GM23338 (cell line): ENCODE data around the gene TXLNG. TPM values are rescaled to one million over a fixed set of nuclear protein-coding genes. Genes with fewer than 3 reads are reported as not detected.
A peak's percentile ranks its signal among the peaks of the same experiment; 100 is the strongest.

Experiments
- ATAC-seq: fragments of 200-7000 bp; cut with Tn5 transposase; 3 replicates; pipeline ENCODE4 v1.9.1; 2020
- DNase-seq: peaks from one replicate; pipeline ENCODE4 v3.0.0-alpha.2; 2015; ENCODE audit warnings: low spot score
- H2AFZ ChIP-seq: fragments of 200-600 bp; sonication (generic); 2 replicates; pipeline ENCODE4 v1.8.0; 2016; ENCODE audit warnings: antibody characterized with exemption, mild to moderate bottlenecking, moderate library complexity
- H3F3A ChIP-seq: fragments of 200-600 bp; sonication (generic); replicated peaks from 2 replicates; pipeline ENCODE4 v1.8.0; 2017; ENCODE audit warnings: antibody characterized with exemption, mixed run types, low read depth
- H3K27ac ChIP-seq: fragments of 200-600 bp; sonication (generic); 2 replicates; pipeline ENCODE4 v1.6.1; 2016; ENCODE audit warnings: low read depth
- H3K27me3 ChIP-seq: fragments of 200-600 bp; sonication (generic); 2 replicates; pipeline ENCODE4 v1.8.0; 2016; ENCODE audit warnings: mild to moderate bottlenecking, mixed run types, moderate library complexity; ENCODE audit not compliant: insufficient read depth
- H3K36me3 ChIP-seq: fragments of 200-600 bp; sonication (generic); 2 replicates; pipeline ENCODE4 v1.8.0; 2016; ENCODE audit warnings: mild to moderate bottlenecking; ENCODE audit not compliant: insufficient read depth
- H3K4me1 ChIP-seq: fragments of 200-600 bp; sonication (generic); 2 replicates; pipeline ENCODE4 v1.8.0; 2016; ENCODE audit warnings: mild to moderate bottlenecking, moderate library complexity; ENCODE audit not compliant: insufficient read depth
- H3K4me2 ChIP-seq: fragments of 200-600 bp; sonication (generic); 2 replicates; pipeline ENCODE4 v1.7.1; 2017; ENCODE audit warnings: mixed run types
- H3K4me3 ChIP-seq: fragments of 200-600 bp; sonication (generic); 2 replicates; pipeline ENCODE4 v1.6.1; 2016; ENCODE audit warnings: mixed run types
- H3K79me2 ChIP-seq: fragments of 200-600 bp; sonication (generic); replicated peaks from 2 replicates; pipeline ENCODE4 v1.8.0; 2017; ENCODE audit warnings: mild to moderate bottlenecking; ENCODE audit not compliant: insufficient read depth
- H3K9me2 ChIP-seq: fragments of 200-600 bp; sonication (generic); 2 replicates; pipeline ENCODE4 v1.8.0; 2017; ENCODE audit not compliant: insufficient read depth
- H4K20me1 ChIP-seq: fragments of 200-600 bp; sonication (generic); replicated peaks from 2 replicates; pipeline ENCODE4 v1.8.0; 2017; ENCODE audit warnings: mild to moderate bottlenecking; ENCODE audit not compliant: insufficient read depth
- H3K27ac Mint-ChIP-seq: 2 replicates; pipeline ENCODE4 v1.8.0; 2020; ENCODE audit warnings: inconsistent platforms, mild to moderate bottlenecking, moderate library complexity, mixed read lengths
- H3K27me3 Mint-ChIP-seq: 3 replicates; pipeline ENCODE4 v1.8.0; 2022; ENCODE audit warnings: low read depth, mild to moderate bottlenecking, moderate library complexity, mixed read lengths, inconsistent platforms; ENCODE audit not compliant: insufficient read depth, poor library complexity
- H3K36me3 Mint-ChIP-seq: 3 replicates; pipeline ENCODE4 v1.8.0; 2021; ENCODE audit warnings: low read depth, mild to moderate bottlenecking, inconsistent platforms, moderate library complexity, mixed read lengths
- H3K4me1 Mint-ChIP-seq: 3 replicates; pipeline ENCODE4 v1.8.0; 2020; ENCODE audit warnings: mild to moderate bottlenecking, inconsistent platforms, mixed read lengths
- H3K4me3 Mint-ChIP-seq: 3 replicates; pipeline ENCODE4 v1.8.0; 2021; ENCODE audit warnings: moderate library complexity, mild to moderate bottlenecking, inconsistent platforms, mixed read lengths
- H3K9me3 Mint-ChIP-seq: 3 replicates; pipeline ENCODE4 v1.8.0; 2020; ENCODE audit warnings: moderate library complexity, mild to moderate bottlenecking, inconsistent platforms, mixed read lengths
- CREB1 ChIP-seq: fragments of 250-450 bp; sonication (Bioruptor Pico); IDR thresholded peaks from 2 replicates; pipeline ENCODE4 v1.5.0; 2020; ENCODE audit warnings: low read depth, mild to moderate bottlenecking, moderate library complexity
- ETS1 ChIP-seq: IDR thresholded peaks from 2 replicates; pipeline ENCODE4 v1.6.1; 2016; ENCODE audit warnings: antibody characterized with exemption
- EZH2 ChIP-seq: fragments of 200-600 bp; sonication (generic); IDR thresholded peaks from one replicate; pipeline ENCODE4 v1.8.0; 2017; ENCODE audit warnings: antibody characterized with exemption, mild to moderate bottlenecking, low read depth; ENCODE audit not compliant: unreplicated experiment
- NANOG ChIP-seq: IDR thresholded peaks from 2 replicates; pipeline ENCODE4 v1.6.1; 2016; ENCODE audit warnings: antibody characterized with exemption, borderline replicate concordance
- POLR2AphosphoS5 ChIP-seq: IDR thresholded peaks from 2 replicates; pipeline ENCODE4 v1.6.1; 2016; ENCODE audit warnings: antibody characterized with exemption, low read depth
- REST ChIP-seq: IDR thresholded peaks from one replicate; pipeline ENCODE4 v1.6.1; 2018; ENCODE audit warnings: antibody characterized with exemption; ENCODE audit not compliant: unreplicated experiment
- STAT1 ChIP-seq: IDR thresholded peaks from one replicate; pipeline ENCODE4 v1.6.1; 2016; ENCODE audit warnings: antibody characterized with exemption; ENCODE audit not compliant: unreplicated experiment
- ZNF114 ChIP-seq: fragments of 250-450 bp; sonication (Bioruptor Pico); IDR thresholded peaks from 2 replicates; pipeline ENCODE4 v1.5.0; 2020; ENCODE audit warnings: mild to moderate bottlenecking, moderate library complexity
- ZNF331 ChIP-seq: fragments of 250-450 bp; sonication (Bioruptor Pico); IDR thresholded peaks from 2 replicates; pipeline ENCODE4 v1.5.0; 2020; ENCODE audit warnings: low read depth, mild to moderate bottlenecking, moderate library complexity
- ZNF462 ChIP-seq: fragments of 250-450 bp; sonication (Bioruptor Pico); IDR thresholded peaks from 2 replicates; pipeline ENCODE4 v1.5.0; 2020; ENCODE audit warnings: mild to moderate bottlenecking, moderate library complexity
- polyA plus RNA-seq: library from polyadenylated mRNA; unstranded; fragments of >200 nt; fragmentation: Nextera tagmentation; extraction: Ambion mirVana; gene quantifications from 2 replicates; pipeline ENCODE4 v1.2.1, GENCODE V29; 2016
- total RNA-seq: library from RNA; depleted of rRNA; stranded (reverse); fragments of >200 nt; shearing (Covaris generic); gene quantifications from 2 replicates; pipeline ENCODE4 v1.2.3, GENCODE V29; 2014

Gene TXLNG
- total and polyA plus RNA-seq, 2 experiments from 2014 or later = 45.3 to 48.4 TPM

DNA sequence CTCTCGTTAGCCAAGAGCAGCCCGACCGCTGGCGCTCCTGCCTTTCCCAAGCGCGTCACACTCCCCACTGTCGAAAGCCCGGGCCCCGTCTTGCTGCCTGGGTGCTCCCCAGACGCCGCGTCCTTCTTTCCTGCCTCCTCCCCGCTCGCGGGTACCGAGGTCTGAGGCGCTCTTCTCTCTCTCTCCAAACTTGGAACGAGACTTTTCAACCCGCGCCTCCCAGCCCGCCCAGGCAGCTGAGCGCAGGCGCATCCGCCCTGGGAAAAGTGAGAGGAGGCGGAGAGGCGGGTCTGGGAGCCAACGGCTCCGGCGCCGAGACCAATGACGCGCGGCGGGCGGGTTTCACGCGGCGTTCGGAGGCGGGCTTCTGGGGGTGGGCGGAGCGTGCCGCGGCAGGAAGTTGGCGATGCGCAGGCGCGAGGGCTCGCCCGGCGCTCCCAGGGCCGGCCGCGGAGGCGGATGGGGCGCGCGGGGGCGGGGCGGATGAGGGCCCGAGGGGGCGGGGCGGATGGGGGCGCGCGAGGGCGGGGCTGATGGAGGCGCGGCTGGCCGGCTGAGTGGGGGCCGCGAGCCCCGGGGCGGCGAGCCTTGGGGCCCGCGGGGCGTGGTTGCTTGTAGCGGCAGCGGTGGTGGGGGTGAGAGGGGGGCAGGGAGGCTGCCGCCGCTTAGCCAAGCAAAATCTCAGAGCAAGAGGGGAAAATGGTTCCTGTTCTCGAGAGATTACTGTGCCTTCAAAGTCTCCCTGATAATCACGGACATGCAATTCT, 84.0 kb downstream of the TXLNG start, which contains the start of gene RBBP7 (continued):
- TF ChIP-seq POLR2AphosphoS5 (peak; percentile 73), CREB1 (CRISPR knock-in tag) (0 out of 2 replicates have a peak, but pooled peaks have one; percentile 32)

- DNase-seq (peak; percentile 46), ATAC-seq (peak; percentile 79)
- H3K4me2 ChIP-seq = peak overlapping the region; percentile 83
- peaks cover 26% of the 10 kb centered on the region for H4K20me1 ChIP-seq
- peak overlapping the region; percentile 97 for H3K27ac Mint-ChIP-seq
- H3F3A ChIP-seq = no peaks in the 10 kb centered on the region
- H3K27me3 ChIP-seq = no peaks in the 10 kb centered on the region
- H3K4me1 Mint-ChIP-seq = peaks cover 29% of the 10 kb centered on the region
- peak overlapping the region; percentile 96 for H2AFZ ChIP-seq
- peaks cover 34% of the 10 kb centered on the region for H3K79me2 ChIP-seq
- peaks cover 9% of the 10 kb centered on the region; the same call in 1 of the 2 replicates for H3K36me3 ChIP-seq
- H3K27me3 Mint-ChIP-seq = peaks cover 6% of the 10 kb centered on the region
- no peaks in the 10 kb centered on the region for H3K9me3 Mint-ChIP-seq
- H3K27ac ChIP-seq = peak overlapping the region; percentile 98
- H3K36me3 Mint-ChIP-seq = peaks cover 28% of the 10 kb centered on the region
- H3K4me3 ChIP-seq = peak overlapping the region; percentile 81
- peak overlapping the region; percentile 82 for H3K4me3 Mint-ChIP-seq
- no peaks in the 10 kb centered on the region for H3K9me2 ChIP-seq
- H3K4me1 ChIP-seq = peaks cover 11% of the 10 kb centered on the region
- no peak for TF ChIP-seq ZNF114 (CRISPR knock-in tag)
- TF ChIP-seq ZNF462 (CRISPR knock-in tag) = no peak
- TF ChIP-seq REST = no peak
- TF ChIP-seq ETS1 = no peak
- TF ChIP-seq CREB1 (CRISPR knock-in tag) = no peak
- no peak for TF ChIP-seq NANOG
- no peak for TF ChIP-seq EZH2
- no peak for TF ChIP-seq STAT1
- TF ChIP-seq ZNF331 (CRISPR knock-in tag) = no peak
Measured at GRCh38 chrX:16870862-16871815, 84.9 kb downstream of the TXLNG start.
